ENCODE data around the gene EFHC1.

- TF ChIP-seq POLR2A (IDR thresholded peaks at IDR 0.05): no peak
- no peak for TF ChIP-seq CTCF (IDR thresholded peaks at IDR 0.05 in 8 of 11, conservative IDR thresholded peaks at IDR 0.05 in 3 of 11)
These were observed 131.5 kb downstream of the EFHC1 start for GRCh38 chr6:52551483-52552277.
